T-helper 1 cell (primary cell): Measurements from ENCODE around the gene CENPP.

Experiments used
- DNase-seq, 5 donors: peaks; one replicate each; pipeline ENCODE4 v3.0.0-alpha.2; 2012 to 2020

The CENPP gene

GRCh38 chr9:92426501-92427145, 100.9 kb downstream of the CENPP start:
- DNase-seq, result no peak

DNA sequence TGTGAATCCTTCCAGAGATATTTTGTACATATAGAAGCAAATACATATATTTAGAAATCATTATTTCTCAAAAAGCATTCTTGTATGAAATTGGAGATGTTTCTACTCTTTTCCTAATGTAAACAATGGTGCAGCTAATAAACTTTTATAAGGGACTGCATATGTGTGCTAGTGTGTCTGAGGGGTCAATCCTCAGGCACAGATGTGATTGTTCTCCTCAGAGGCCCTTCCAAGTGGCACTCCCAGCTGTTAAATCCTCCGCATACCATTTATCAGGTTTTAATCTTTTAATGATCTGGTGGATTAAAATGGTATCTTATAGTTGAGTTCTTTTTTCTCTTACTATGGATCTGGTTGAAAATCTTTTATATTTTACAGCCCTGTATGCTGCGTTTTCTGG, 104.1 kb downstream of the CENPP start:
- no peak for DNase-seq

GRCh38 chr9:92432350-92432749, 106.6 kb downstream of the CENPP start:
- no peak for DNase-seq

GRCh38 chr9:92432972-92433548, 107.3 kb downstream of the CENPP start:
- no peak for DNase-seq

DNA sequence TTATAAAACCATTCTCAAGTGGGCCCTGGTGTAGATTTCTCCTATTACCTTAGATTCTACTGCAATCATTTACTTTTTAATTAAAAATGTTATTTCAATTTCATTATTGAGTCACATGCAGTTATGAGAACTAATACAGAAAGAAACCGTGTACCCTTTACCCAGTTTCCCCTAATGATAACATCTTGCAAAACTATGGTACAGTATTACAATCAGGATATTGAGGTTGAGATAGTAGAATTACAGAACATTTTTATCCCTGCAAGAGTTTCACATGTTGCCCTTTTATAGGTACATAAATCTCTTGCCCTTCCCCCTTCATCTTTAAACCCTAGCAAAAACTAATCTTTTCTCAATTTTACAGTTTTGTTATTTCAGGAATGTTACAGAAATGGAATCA, 109.5 kb downstream of the CENPP start:
- no peak for DNase-seq

GRCh38 chr9:92438900-92439526, 113.3 kb downstream of the CENPP start:
- DNase-seq, result no peak

- no peak for DNase-seq
These were observed 114.4 kb downstream of the CENPP start for GRCh38 chr9:92439921-92440750.

DNA sequence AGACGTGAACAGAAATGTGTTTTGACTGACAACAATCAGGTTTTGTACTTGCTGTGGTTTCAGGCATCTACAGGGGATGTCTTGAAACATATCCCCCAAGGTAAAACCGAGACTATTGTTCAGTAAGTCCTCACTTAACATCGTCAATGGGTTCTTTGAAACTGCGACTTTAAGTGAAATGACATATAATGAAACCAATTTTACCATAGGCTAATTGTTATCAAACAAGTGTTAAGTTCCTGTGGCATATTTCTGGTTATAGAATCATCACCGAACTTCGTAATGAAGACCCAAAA, 114.9 kb downstream of the CENPP start:
- DNase-seq, result peak in 1 of 5 donors; percentile 75

GRCh38 chr9:92444841-92445240, 119.1 kb downstream of the CENPP start:
- no peak for DNase-seq

GRCh38 chr9:92446536-92446935, 120.8 kb downstream of the CENPP start:
- DNase-seq, result no peak

DNA sequence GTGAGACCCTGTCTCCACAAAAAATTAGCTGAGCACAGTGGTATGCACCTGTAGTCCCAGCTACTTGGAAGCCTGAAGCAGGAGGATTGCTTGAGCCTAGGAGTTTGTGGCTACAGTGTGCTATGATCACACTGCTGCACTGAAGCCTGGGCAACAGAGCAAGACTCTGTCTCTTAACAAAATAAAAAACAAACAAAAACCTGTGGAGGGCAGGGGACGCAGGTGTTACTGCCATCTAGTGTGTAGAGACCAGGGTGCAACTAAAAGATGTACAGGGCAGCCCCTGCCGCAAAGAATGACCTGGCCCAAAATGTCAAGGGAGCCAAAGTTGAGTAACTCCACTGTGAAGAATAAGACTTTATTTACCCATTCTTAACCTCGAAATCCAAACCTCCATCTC, 129.5 kb downstream of the CENPP start:
- peak in 1 of 5 donors; percentile 18 for DNase-seq

- DNase-seq, result no peak
These were observed 131.8 kb downstream of the CENPP start for GRCh38 chr9:92457576-92457975.

DNA sequence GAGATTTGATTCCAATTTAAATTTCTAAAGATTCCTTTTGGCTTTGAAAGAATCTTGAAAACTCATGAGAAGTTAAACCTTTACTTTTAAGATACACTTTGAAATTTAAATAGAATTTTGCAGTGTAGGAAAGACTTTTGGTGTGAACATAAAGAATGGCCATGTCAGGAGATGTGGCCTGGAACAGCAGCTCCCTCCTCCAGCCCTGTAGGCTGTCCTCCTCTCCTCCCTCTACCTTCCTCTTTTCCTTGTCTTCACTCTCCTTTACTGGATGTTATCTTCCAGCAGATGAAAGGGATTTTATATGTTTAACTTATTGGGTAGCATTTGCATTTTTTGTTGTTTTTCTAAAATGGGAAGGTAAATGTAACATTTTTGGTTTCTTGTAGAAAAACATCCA, 137.6 kb downstream of the CENPP start:
- no peak for DNase-seq

- no peak for DNase-seq
These were observed 138.2 kb downstream of the CENPP start for GRCh38 chr9:92463984-92464383.

DNA sequence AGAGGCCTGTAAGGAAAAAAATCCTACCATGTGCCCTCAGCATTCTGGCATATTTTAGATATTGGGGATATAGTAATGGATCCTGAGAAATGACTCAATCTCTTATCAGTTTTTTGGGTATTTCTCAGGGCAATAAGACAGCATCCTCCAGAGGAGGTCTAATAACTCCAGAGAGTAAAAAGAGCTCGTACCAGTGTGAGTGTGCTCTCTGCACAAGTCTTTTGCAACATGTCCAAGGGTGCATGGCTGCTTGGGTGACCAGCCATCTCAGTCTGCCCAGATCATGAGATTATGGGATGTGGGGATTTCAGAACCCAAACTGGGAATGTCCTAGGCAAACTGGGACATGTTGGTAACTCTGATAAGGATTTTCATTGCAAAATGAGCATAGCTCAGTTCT, 141.3 kb downstream of the CENPP start:
- DNase-seq, result no peak

GRCh38 chr9:92467511-92467910, 141.8 kb downstream of the CENPP start:
- DNase-seq, result no peak

- no peak for DNase-seq
These were observed 142.5 kb downstream of the CENPP start for GRCh38 chr9:92468206-92468605.

DNA sequence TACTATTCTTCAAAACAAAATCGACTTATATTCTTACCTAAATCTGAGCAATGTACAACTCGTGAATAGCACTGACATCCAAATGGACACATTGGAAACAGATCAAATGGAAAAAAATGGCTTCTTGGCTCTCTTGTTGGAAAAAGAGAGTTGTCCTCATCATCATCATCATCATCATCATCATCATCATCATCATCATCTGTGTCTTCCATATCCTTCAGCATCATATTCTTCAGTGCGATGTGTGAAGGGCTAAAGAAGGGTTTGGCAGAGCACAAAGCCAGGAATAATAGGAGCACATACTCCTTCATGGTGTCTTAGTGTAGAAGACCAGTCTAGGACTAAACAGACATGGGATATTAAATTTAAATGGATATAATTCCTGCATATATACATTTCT, 148.8 kb downstream of the CENPP start:
- DNase-seq, result no peak

DNA sequence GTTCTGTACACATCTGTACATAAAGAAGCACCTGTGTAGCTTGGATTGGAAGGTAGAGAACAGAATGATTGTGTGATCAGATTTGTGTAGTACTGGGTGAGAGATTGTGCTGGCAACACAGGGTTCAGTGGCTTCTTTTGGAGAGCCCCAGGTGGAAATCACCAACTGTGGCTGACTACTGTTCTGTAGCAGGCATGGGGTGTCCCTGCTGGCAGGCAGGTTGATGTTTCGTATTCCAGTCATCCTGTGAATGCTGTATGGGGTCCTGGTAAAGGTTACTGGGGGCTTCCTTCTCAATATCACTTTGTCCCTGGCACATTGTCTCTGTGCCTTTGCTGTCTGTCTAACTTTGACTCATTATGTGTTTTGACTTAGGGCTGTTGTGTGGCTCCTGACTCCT, 151.2 kb downstream of the CENPP start:
- DNase-seq, result no peak

GRCh38 chr9:92478783-92479182, 153.0 kb downstream of the CENPP start:
- DNase-seq, result no peak

DNA sequence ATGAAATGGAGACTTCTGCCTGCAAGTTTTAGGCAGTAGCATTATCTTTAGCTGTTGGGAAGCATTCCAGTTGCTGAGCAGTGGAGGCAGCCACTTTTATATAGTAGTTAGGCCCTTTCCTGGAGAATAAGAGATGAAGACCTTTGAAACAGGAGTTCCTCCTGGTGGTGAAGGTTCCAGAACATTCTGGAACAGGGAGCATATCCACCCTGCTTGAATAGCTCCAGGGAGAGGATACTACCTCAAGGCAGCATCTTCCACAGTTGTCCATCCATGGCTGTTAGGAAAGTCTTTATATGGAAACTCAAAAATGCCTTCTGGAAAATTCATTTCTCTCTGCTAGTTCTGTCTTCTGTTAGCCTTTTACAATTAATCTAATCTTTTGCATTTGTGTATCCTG, 153.6 kb downstream of the CENPP start:
- DNase-seq, result no peak

DNA sequence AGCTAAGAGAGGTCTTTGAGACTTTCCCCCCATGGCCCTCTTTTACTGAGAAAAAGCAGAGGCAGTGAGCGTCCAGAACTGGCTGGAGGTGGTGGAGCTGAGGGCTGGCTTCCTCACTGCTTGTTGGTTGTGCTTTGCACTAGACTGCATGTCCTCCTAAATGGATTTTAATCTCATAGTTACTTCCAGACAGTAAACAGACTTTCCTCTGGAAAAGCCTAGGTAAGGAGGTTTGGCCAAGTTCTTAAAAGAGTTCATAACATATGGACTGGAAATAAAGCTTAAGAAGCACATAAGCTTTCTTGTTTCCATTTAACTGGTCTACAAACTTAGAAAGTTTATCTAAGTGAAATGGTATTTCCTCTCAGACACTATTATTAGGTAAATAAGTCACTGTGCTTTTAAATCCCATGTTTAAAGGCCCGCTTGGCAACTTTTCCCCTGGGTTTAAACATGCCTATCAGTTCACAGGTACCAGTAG, 154.6 kb downstream of the CENPP start:
- no peak for DNase-seq

DNA sequence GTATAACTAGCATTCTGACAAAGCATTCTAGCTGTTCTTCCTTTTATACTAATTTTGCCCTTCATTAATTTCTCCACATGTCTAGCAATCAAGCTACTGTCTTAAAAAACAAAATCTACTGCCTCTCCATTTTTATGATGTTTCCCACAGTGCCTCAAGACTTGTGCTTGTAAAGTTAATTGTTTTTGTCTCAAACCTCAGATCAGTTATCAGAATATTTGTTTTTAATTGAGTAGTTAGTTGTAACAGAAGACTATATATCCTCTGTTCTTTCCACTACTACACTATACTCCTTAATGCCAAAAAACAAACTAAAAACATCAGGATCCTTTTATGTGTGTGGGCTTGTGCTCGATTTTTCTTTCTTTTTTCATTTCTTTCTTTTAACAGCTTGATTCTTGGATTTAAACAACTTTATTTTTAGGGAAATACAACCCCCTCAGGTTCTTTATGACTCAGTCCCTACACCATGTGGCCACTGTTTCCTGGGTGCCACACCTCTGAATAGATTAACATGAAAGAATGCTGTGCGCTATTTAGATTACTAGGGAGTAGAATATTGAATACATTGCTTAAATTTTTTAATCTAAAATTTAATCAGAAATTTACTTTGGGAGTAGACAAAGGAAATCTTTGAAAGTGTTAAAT, 155.4 kb downstream of the CENPP start:
- DNase-seq, result peak in 1 of 5 donors; percentile 15
